Smooth muscle cell (in vitro differentiated cells): ENCODE measurements around the gene STARD10. TPM values are rescaled to one million over a fixed set of nuclear protein-coding genes. Genes with fewer than 3 reads are reported as not detected.
A peak's percentile ranks its signal among the peaks of the same experiment; 100 is the strongest.

ENCODE experiments used
- DNase-seq: peaks from one replicate; lab custom pipeline; 2025; ENCODE audit not compliant: unreplicated experiment; lab: John Stamatoyannopoulos, UW
- H2AFZ ChIP-seq: fragments of 200-600 bp; sonication (generic); 2 replicates; pipeline ENCODE4 v1.6.0; 2016; ENCODE audit warnings: antibody characterized with exemption, low read depth, mild to moderate bottlenecking
- H3F3A ChIP-seq: fragments of 200-600 bp; sonication (generic); 2 replicates; pipeline ENCODE4 v1.6.0; 2017; ENCODE audit warnings: antibody characterized with exemption, low read depth
- H3K27ac ChIP-seq: fragments of 200-600 bp; sonication (generic); 2 replicates; pipeline ENCODE4 v1.5.1; 2016; ENCODE audit warnings: low read depth, mild to moderate bottlenecking
- H3K27me3 ChIP-seq: fragments of 200-600 bp; sonication (generic); 2 replicates; pipeline ENCODE4 v1.6.1; 2016; ENCODE audit warnings: low read depth, mild to moderate bottlenecking
- H3K36me3 ChIP-seq: fragments of 200-600 bp; sonication (generic); 2 replicates; pipeline ENCODE4 v1.5.1; 2016; ENCODE audit warnings: low read depth
- H3K4me1 ChIP-seq: fragments of 200-600 bp; sonication (generic); 2 replicates; pipeline ENCODE4 v1.5.1; 2016; ENCODE audit warnings: low read depth
- H3K4me2 ChIP-seq: fragments of 200-600 bp; sonication (generic); 2 replicates; pipeline ENCODE4 v1.6.0; 2016; ENCODE audit warnings: mild to moderate bottlenecking
- H3K4me3 ChIP-seq: fragments of 200-600 bp; sonication (generic); 2 replicates; pipeline ENCODE4 v1.5.1; 2016; ENCODE audit warnings: mild to moderate bottlenecking
- H3K79me2 ChIP-seq: fragments of 200-600 bp; sonication (generic); 2 replicates; pipeline ENCODE4 v1.6.0; 2016; ENCODE audit warnings: low read depth, mild to moderate bottlenecking
- H3K9ac ChIP-seq: fragments of 200-600 bp; sonication (generic); 2 replicates; pipeline ENCODE4 v1.6.0; 2016; ENCODE audit warnings: low read depth
- H3K9me3 ChIP-seq: fragments of 200-600 bp; sonication (generic); replicated peaks from 2 replicates; pipeline ENCODE4 v1.5.1; 2016; ENCODE audit warnings: low read depth
- H4K20me1 ChIP-seq: fragments of 200-600 bp; sonication (generic); 2 replicates; pipeline ENCODE4 v1.6.0; 2016; ENCODE audit warnings: low read depth
- CTCF ChIP-seq: fragments of 200-600 bp; sonication (generic); IDR thresholded peaks from 2 replicates; pipeline ENCODE4 v1.5.1; 2017; ENCODE audit warnings: borderline replicate concordance, mild to moderate bottlenecking, antibody characterized with exemption; ENCODE audit not compliant: insufficient read depth, poor library complexity, severe bottlenecking
- WGBS: methylation state at CpG from one replicate; pipeline ENCODE4 v1.1.7; 2016; ENCODE audit warnings: low lambda C conversion rate; 5-methylcytosine and 5-hydroxymethylcytosine counted together
- polyA plus RNA-seq: library from polyadenylated mRNA; unstranded; fragments of >200 nt; fragmentation: Nextera tagmentation; extraction: Ambion mirVana; gene quantifications from 2 replicates; pipeline ENCODE4 v1.2.1, GENCODE V29; 2016
- total RNA-seq: library from RNA; depleted of rRNA; stranded (reverse); fragments of >200 nt; gene quantifications from 2 replicates; pipeline ENCODE4 v1.2.3, GENCODE V29; 2014

The STARD10 gene
- total and polyA plus RNA-seq, 2 experiments from 2014 or later: 87.7 to 130 TPM

- Histone ChIP-seq H4K20me1 (no peaks in the 10 kb centered on the region), H3K9me3 (no peaks in the 10 kb centered on the region), H3K4me3 (peak within 1 kb of the TSS; percentile 72), H3K36me3 (no peaks in the 10 kb centered on the region), H2AFZ (peak within 1 kb of the TSS; percentile 2), H3K27me3 (no peaks in the 10 kb centered on the region), H3F3A (no peaks in the 10 kb centered on the region), H3K79me2 (peaks cover 8% of the 10 kb centered on the region), H3K9ac (peak within 1 kb of the TSS; percentile 99), H3K4me1 (peaks cover 15% of the 10 kb centered on the region), H3K4me2 (peak within 1 kb of the TSS; percentile 99), H3K27ac (peak within 1 kb of the TSS; percentile 99)
- peak; percentile 85 for DNase-seq
- under 1% methylated on average over 69 of the region's 75 CpGs for WGBS
- TF ChIP-seq CTCF: peak; percentile 18
Measured at GRCh38 chr11:72814286-72815109, 20.7 kb upstream of the STARD10 start, which contains the start of gene ATG16L2. Gene ATG16L2 (plus strand): TSS chr11:72814411. CDS start chr11:72814446, 35 bp downstream.

- H3K4me2 ChIP-seq: peak overlapping the region; percentile 99
- peaks cover 15% of the 10 kb centered on the region for H3K4me1 ChIP-seq
- peak overlapping the region; percentile 2 for H2AFZ ChIP-seq
- H4K20me1 ChIP-seq: no peaks in the 10 kb centered on the region
- peaks cover 8% of the 10 kb centered on the region for H3K79me2 ChIP-seq
- peak overlapping the region; percentile 72 for H3K4me3 ChIP-seq
- no peaks in the 10 kb centered on the region for H3K27me3 ChIP-seq
- WGBS: 1% methylated on average over 39 of the region's 47 CpGs
- no peaks in the 10 kb centered on the region for H3F3A ChIP-seq
- H3K27ac ChIP-seq: peak overlapping the region; percentile 99
- no peak for TF ChIP-seq CTCF
- no peaks in the 10 kb centered on the region for H3K36me3 ChIP-seq
- H3K9me3 ChIP-seq: no peaks in the 10 kb centered on the region
- H3K9ac ChIP-seq: peak overlapping the region; percentile 99
- no peak for DNase-seq
Measured at GRCh38 chr11:72813740-72814285, 20.0 kb upstream of the STARD10 start.

GRCh38 chr11:72812967-72813739 is 19.3 kb upstream of the STARD10 start:
- Histone ChIP-seq H3F3A (peaks cover under 1% of the 10 kb centered on the region), H3K27me3 (no peaks in the 10 kb centered on the region), H3K9ac (peak overlapping the region; percentile 99), H4K20me1 (no peaks in the 10 kb centered on the region), H3K4me1 (peaks cover 15% of the 10 kb centered on the region), H3K27ac (peak overlapping the region; percentile 99), H3K9me3 (no peaks in the 10 kb centered on the region), H2AFZ (no peak overlapping the region), H3K4me3 (peak overlapping the region; percentile 72), H3K36me3 (no peaks in the 10 kb centered on the region), H3K79me2 (peaks cover 8% of the 10 kb centered on the region), H3K4me2 (peak overlapping the region; percentile 99)
- no peak for DNase-seq
- peak; percentile 60 for TF ChIP-seq CTCF
- WGBS: 46% methylated on average over 24 of the region's 24 CpGs
